Caco-2 (cell line): ENCODE measurements around the gene CEP120. TPM values are rescaled to one million over a fixed set of nuclear protein-coding genes. Genes with fewer than 3 reads are reported as not detected.
"Not testable (repeated sequence)": the region's sequence is repeated elsewhere in the genome, so short reads cannot be mapped to it uniquely, and the experiment has no call there.

Source experiments
- BruUV-seq: library from RNA; stranded (reverse); fragments of 400-500 nt; replicated peaks from 2 replicates; lab custom pipeline; 2021; lab: Mats Ljungman, UMichigan
- CTCF ChIA-PET: fragments of 300-600 bp; sonication (Branson Sonifier 250); formaldehyde crosslinking; loops from one replicate; lab custom pipeline; 2022; ENCODE audit warnings: antibody characterized with exemption; lab: Charles Lee
- POLR2A ChIA-PET: fragments of 300-600 bp; sonication (Branson Sonifier 250); formaldehyde crosslinking; loops from one replicate; lab custom pipeline; 2022; ENCODE audit warnings: antibody characterized with exemption; lab: Charles Lee
- DNase-seq, 2 experiments: peaks; one replicate each; pipeline versions ENCODE4 v3.0.0 to v3.0.0-alpha.2; 2020 to 2022
- H3K27me3 ChIP-seq: replicated peaks from 2 replicates; pipeline ENCODE4 v1.6.0; 2011; ENCODE audit warnings: low read length; ENCODE audit not compliant: control insufficient read depth, insufficient read depth
- H3K36me3 ChIP-seq: 2 replicates; pipeline ENCODE4 v1.5.1; 2011; ENCODE audit warnings: low read length; ENCODE audit not compliant: control insufficient read depth, insufficient read depth
- H3K4me1 ChIP-seq: fragments of 250-450 bp; sonication (Bioruptor Pico); 2 replicates; pipeline ENCODE4 v1.5.1; 2020; ENCODE audit warnings: mild to moderate bottlenecking
- H3K4me3 ChIP-seq: 2 replicates; pipeline ENCODE4 v1.5.1; 2011; ENCODE audit warnings: low read depth, mild to moderate bottlenecking, control low read depth, low read length
- H3K9me3 ChIP-seq: fragments of 250-450 bp; sonication (Bioruptor Pico); 2 replicates; pipeline ENCODE4 v1.5.1; 2020; ENCODE audit warnings: mild to moderate bottlenecking, moderate library complexity
- H3K27ac Mint-ChIP-seq: one replicate; pipeline ENCODE4 v1.8.0; 2022; ENCODE audit warnings: mixed read lengths; ENCODE audit not compliant: unreplicated experiment
- H3K27me3 Mint-ChIP-seq: one replicate; pipeline ENCODE4 v1.8.0; 2022; ENCODE audit warnings: mixed read lengths; ENCODE audit not compliant: insufficient read depth, unreplicated experiment
- H3K36me3 Mint-ChIP-seq: one replicate; pipeline ENCODE4 v1.8.0; 2022; ENCODE audit warnings: mild to moderate bottlenecking, mixed read lengths; ENCODE audit not compliant: insufficient read depth, unreplicated experiment
- H3K4me1 Mint-ChIP-seq: one replicate; pipeline ENCODE4 v1.8.0; 2022; ENCODE audit warnings: low read depth, mixed read lengths; ENCODE audit not compliant: unreplicated experiment
- H3K4me3 Mint-ChIP-seq: one replicate; pipeline ENCODE4 v1.8.0; 2022; ENCODE audit warnings: mild to moderate bottlenecking, moderate library complexity, mixed read lengths; ENCODE audit not compliant: unreplicated experiment
- H3K9me3 Mint-ChIP-seq: one replicate; pipeline ENCODE4 v1.8.0; 2022; ENCODE audit warnings: mixed read lengths; ENCODE audit not compliant: unreplicated experiment
- CTCF ChIP-seq, 2 experiments: fragments of 200-600 bp in 1 of 2; IDR thresholded peaks; 1 replicate in 1 of 2; 2 replicates in 1 of 2; pipeline versions ENCODE4 v1.5.1 to v1.8.0; 2011 to 2022; ENCODE audit warnings: antibody characterized with exemption in 1 of 2, control low read depth in 1 of 2, inconsistent platforms in 1 of 2, low read depth in 1 of 2, low read length in 1 of 2, mild to moderate bottlenecking in 1 of 2, moderate library complexity in 1 of 2; ENCODE audit not compliant: insufficient read depth in 1 of 2, severe bottlenecking in 1 of 2, unreplicated experiment in 1 of 2
- intact Hi-C: fragments of 100-400 bp; cut with micrococcal nuclease; formaldehyde crosslinking; loops from one replicate; pipeline ENCODE4 v1.10.0; 2022; ENCODE audit not compliant: unreplicated experiment
- total RNA-seq: library from RNA; stranded (reverse); gene quantifications from 2 replicates; pipeline ENCODE4 v1.2.3, GENCODE V29; 2022

Gene CEP120
- total RNA-seq, 1 experiment from 2014 or later: 25.8 TPM

DNA sequence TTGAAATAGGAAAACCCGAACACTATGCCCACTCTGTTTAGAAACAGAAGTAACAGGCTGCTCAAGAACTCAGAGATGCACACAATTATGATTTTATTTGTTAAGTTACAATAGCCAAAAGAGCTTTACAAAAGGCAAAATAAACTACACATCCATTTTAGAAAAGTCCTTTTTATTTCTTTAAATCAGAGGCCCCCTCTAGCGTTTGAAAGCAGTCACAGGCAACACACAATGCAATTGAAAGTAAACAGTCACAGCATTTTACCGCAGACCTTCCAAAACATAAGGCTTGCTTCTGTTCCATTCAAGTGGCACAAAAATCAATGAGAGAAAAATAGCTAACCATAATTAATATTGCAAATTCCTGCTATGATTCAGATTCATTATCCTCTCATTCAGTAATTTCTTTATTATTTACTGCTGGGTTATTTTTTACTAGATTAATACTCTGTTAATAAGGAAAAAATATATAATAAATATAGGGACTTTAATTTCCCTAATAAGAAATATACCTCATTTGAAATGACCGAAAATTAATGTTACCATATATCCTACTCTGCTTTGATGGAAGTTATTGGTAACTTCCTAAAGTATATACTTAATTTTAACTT lies 78.3 kb downstream of the CEP120 start:
- H3K4me1 Mint-ChIP-seq: no peaks in the 10 kb centered on the region
- Histone ChIP-seq H3K4me1 (0 out of 2 replicates have a peak, but pooled peaks cover 4% of the 10 kb centered on the region), H3K36me3 (no peaks in the 10 kb centered on the region), H3K27me3 (no peaks in the 10 kb centered on the region), H3K4me3 (no peak overlapping the region), H3K9me3 (no peaks in the 10 kb centered on the region)
- peaks cover 7% of the 10 kb centered on the region for H3K36me3 Mint-ChIP-seq
- H3K27me3 Mint-ChIP-seq: no peaks in the 10 kb centered on the region
- no peaks in the 10 kb centered on the region for H3K9me3 Mint-ChIP-seq
- no peak overlapping the region for H3K4me3 Mint-ChIP-seq
- no peak overlapping the region for H3K27ac Mint-ChIP-seq
- peak; percentile 46 to 64 for TF ChIP-seq CTCF (IDR thresholded peaks at IDR 0.05; ENCODE audit: insufficient read depth in 1 of 2, low read depth in 1 of 2, low read length in 1 of 2, severe bottlenecking in 1 of 2, unreplicated experiment in 1 of 2)
- CTCF ChIA-PET: interaction anchor here (0.7 to 0.8 kb wide), 2 partner anchors 29 to 829 kb away, joined by 3 read pairs; no protein-coding TSS in a partner anchor
- POLR2A ChIA-PET: no interaction called here
- DNase-seq: peak in 1 of 2 experiments; percentile 22
- BruUV-seq: no TSS peak
- intact Hi-C loops: loop anchor here (1.0 to 2.0 kb wide), 3 partner anchors 225 to 845 kb away; no protein-coding TSS in a partner anchor

- Mint-ChIP-seq H3K9me3 (no peaks in the 10 kb centered on the region), H3K4me1 (no peaks in the 10 kb centered on the region), H3K36me3 (no peaks in the 10 kb centered on the region), H3K27me3 (no peaks in the 10 kb centered on the region), H3K4me3 (no peak overlapping the region), H3K27ac (no peak overlapping the region)
- no peak for TF ChIP-seq CTCF (IDR thresholded peaks at IDR 0.05; ENCODE audit: insufficient read depth in 1 of 2, low read depth in 1 of 2, low read length in 1 of 2, severe bottlenecking in 1 of 2, unreplicated experiment in 1 of 2)
- no TSS peak for BruUV-seq
- H3K4me1 ChIP-seq: 0 out of 2 replicates have a peak, but pooled peaks cover 4% of the 10 kb centered on the region
- intact Hi-C loops: no loop called here
- no peaks in the 10 kb centered on the region for H3K36me3 ChIP-seq
- H3K4me3 ChIP-seq: no peak overlapping the region
- CTCF ChIA-PET: no interaction called here
- POLR2A ChIA-PET: no interaction called here
- H3K27me3 ChIP-seq: no peaks in the 10 kb centered on the region
- no peaks in the 10 kb centered on the region; the same call in 1 of the 2 replicates for H3K9me3 ChIP-seq
- no peak for DNase-seq
Observed at GRCh38 chr5:123340928-123341327, 82.3 kb downstream of the CEP120 start.

DNA sequence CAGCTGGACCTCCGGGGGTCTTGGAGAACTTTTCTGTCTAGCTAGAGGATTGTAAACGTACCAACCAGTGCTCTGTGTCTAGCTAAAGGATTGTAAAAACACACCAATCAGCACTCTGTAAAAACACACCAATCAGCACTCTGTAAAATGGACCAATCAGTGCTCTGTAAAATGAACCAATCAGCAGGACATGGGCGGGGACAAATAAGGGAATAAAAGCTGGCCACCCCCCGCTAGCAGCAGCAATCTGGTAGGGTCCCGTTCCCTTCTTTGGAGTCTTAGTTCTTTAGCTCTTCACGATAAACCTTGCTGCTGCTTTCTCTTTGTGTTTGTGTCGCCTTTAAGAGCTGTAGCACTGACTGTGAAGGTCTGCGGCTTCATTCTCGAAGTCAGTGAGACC lies 114.8 kb downstream of the CEP120 start:
- H3K36me3 ChIP-seq, H3K4me1 ChIP-seq, H3K27me3 ChIP-seq, H3K9me3 Mint-ChIP-seq, H3K27me3 Mint-ChIP-seq, POLR2A ChIA-PET, H3K9me3 ChIP-seq, H3K4me3 ChIP-seq, CTCF ChIA-PET, H3K27ac Mint-ChIP-seq, H3K4me1 Mint-ChIP-seq, DNase-seq, intact Hi-C loops, H3K36me3 Mint-ChIP-seq, H3K4me3 Mint-ChIP-seq, BruUV-seq: not testable (repeated sequence)
